HS-27A (cell line): Measurements from ENCODE around the gene CAPN11.
A peak's percentile ranks its signal among the peaks of the same experiment; 100 is the strongest.

ENCODE experiments used
- DNase-seq: peaks from one replicate; pipeline ENCODE4 v3.0.0-alpha.2; 2012; ENCODE audit warnings: low read depth, missing footprints

CAPN11 gene

GRCh38 chr6:44156494-44157151, 2.0 kb upstream of the CAPN11 start:
- no peak for DNase-seq

- no peak for DNase-seq
Measured at GRCh38 chr6:44157152-44157521, 1.5 kb upstream of the CAPN11 start.

- DNase-seq: no peak
Measured at GRCh38 chr6:44161997-44162338, 3.3 kb downstream of the CAPN11 start.

- no peak for DNase-seq
Measured at GRCh38 chr6:44162876-44163625, 4.4 kb downstream of the CAPN11 start.

GRCh38 chr6:44166116-44166515, 7.5 kb downstream of the CAPN11 start:
- no peak for DNase-seq

GRCh38 chr6:44166591-44167184, 8.1 kb downstream of the CAPN11 start:
- DNase-seq: no peak

- DNase-seq: no peak
Measured at GRCh38 chr6:44167567-44167966, 8.9 kb downstream of the CAPN11 start.

- DNase-seq: no peak
Measured at GRCh38 chr6:44169154-44169553, 10.5 kb downstream of the CAPN11 start.

- no peak for DNase-seq
Measured at GRCh38 chr6:44169886-44170570, 11.4 kb downstream of the CAPN11 start.

- DNase-seq: no peak
Measured at GRCh38 chr6:44171899-44172546, 13.4 kb downstream of the CAPN11 start.

- DNase-seq: peak; percentile 52
Measured at GRCh38 chr6:44172731-44173500, 14.3 kb downstream of the CAPN11 start.

- no peak for DNase-seq
Measured at GRCh38 chr6:44176130-44176761, 17.6 kb downstream of the CAPN11 start.

GRCh38 chr6:44176762-44177509, 18.3 kb downstream of the CAPN11 start:
- DNase-seq: no peak

- no peak for DNase-seq
Measured at GRCh38 chr6:44177691-44178423, 19.2 kb downstream of the CAPN11 start.

GRCh38 chr6:44178424-44179071, 19.9 kb downstream of the CAPN11 start:
- no peak for DNase-seq

- DNase-seq: no peak
Measured at GRCh38 chr6:44179072-44179536, 20.5 kb downstream of the CAPN11 start.

GRCh38 chr6:44179648-44180047, 21.0 kb downstream of the CAPN11 start:
- no peak for DNase-seq

GRCh38 chr6:44180406-44180805, 21.8 kb downstream of the CAPN11 start:
- no peak for DNase-seq

- no peak for DNase-seq
Measured at GRCh38 chr6:44180886-44181285, 22.3 kb downstream of the CAPN11 start.
